ENCODE results near the gene CCL19. TPM values are rescaled to one million over a fixed set of nuclear protein-coding genes. Genes with fewer than 3 reads are reported as not detected.

Gene CCL19
- total RNA-seq, 1 experiment from 2014 or later, result not detected

DNA sequence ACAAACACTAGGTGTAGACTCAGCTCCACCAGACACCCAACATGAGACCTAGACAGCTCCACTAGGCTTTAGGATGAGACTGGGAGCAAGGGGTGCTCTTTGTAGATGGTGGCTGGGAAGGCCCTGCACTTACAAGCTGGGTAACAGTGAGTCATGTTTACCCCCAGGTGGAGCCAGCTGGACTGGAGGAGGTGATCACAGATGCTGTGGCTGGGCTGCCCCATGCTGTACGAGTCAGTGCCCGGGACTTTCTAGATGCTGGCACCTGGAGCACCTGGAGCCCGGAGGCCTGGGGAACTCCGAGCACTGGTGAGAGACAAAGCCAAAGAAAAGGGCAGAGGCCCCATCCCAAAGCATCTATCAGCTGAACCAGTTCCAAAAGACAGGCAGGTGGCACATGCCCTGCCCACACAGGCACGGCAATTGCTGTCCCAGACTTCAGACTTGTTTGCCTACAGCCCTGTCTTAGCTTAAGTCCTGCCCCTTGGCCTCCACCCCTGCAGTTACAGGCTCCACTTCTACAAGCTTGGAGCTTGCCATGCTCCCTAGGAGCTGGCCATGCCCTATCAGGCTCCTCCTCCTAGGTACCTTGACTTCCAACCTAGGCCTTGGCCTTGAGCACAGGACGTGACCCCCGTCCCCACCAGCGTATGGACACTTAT lies 31.4 kb downstream of the CCL19 start:
- Histone ChIP-seq H3K9me3 (ENCODE audit: control insufficient read depth in 1 of 2, insufficient read depth in 1 of 2, low read depth in 1 of 2, low read length in 2 of 2) (no peaks in the 10 kb centered on the region), H3K79me2 (ENCODE audit: insufficient read depth, low read length) (no peaks in the 10 kb centered on the region), H3K9me2 (ENCODE audit: insufficient read depth) (no peaks in the 10 kb centered on the region), H3K4me2 (ENCODE audit: low read length) (peak overlapping the region; percentile 5; the same call in 1 of the 2 replicates), H4K20me1 (ENCODE audit: insufficient read depth) (no peaks in the 10 kb centered on the region), H3K9ac (ENCODE audit: low read length) (no peak overlapping the region), H3K27me3 (ENCODE audit: insufficient read depth, low read length) (no peaks in the 10 kb centered on the region), H3K27ac (ENCODE audit: low read depth, low read length) (no peak overlapping the region), H3K4me3 (replicated peaks in 1 of 2; ENCODE audit: low read depth in 1 of 2, low read length in 2 of 2) (no peak overlapping the region), H2AFZ (ENCODE audit: low read depth, low read length, poor library complexity, severe bottlenecking) (no peak overlapping the region), H3K36me3 (ENCODE audit: control insufficient read depth in 1 of 2, insufficient read depth in 2 of 2, low read length in 2 of 2) (no peaks in the 10 kb centered on the region), H3K4me1 (ENCODE audit: control insufficient read depth in 1 of 2, insufficient read depth in 2 of 2, low read length in 2 of 2) (peaks cover 9 to 23% of the 10 kb centered on the region in 2 experiments)
- TF ChIP-seq, protein P1, sequence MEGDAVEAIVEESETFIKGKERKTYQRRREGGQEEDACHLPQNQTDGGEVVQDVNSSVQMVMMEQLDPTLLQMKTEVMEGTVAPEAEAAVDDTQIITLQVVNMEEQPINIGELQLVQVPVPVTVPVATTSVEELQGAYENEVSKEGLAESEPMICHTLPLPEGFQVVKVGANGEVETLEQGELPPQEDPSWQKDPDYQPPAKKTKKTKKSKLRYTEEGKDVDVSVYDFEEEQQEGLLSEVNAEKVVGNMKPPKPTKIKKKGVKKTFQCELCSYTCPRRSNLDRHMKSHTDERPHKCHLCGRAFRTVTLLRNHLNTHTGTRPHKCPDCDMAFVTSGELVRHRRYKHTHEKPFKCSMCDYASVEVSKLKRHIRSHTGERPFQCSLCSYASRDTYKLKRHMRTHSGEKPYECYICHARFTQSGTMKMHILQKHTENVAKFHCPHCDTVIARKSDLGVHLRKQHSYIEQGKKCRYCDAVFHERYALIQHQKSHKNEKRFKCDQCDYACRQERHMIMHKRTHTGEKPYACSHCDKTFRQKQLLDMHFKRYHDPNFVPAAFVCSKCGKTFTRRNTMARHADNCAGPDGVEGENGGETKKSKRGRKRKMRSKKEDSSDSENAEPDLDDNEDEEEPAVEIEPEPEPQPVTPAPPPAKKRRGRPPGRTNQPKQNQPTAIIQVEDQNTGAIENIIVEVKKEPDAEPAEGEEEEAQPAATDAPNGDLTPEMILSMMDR (IDR thresholded peaks at IDR 0.05 in 2 of 3, conservative IDR thresholded peaks at IDR 0.05 in 1 of 3; ENCODE audit: borderline replicate concordance in 1 of 3, insufficient read depth in 1 of 3, low read depth in 2 of 3, low read length in 2 of 3), result no peak
- TF ChIP-seq, protein P2, sequence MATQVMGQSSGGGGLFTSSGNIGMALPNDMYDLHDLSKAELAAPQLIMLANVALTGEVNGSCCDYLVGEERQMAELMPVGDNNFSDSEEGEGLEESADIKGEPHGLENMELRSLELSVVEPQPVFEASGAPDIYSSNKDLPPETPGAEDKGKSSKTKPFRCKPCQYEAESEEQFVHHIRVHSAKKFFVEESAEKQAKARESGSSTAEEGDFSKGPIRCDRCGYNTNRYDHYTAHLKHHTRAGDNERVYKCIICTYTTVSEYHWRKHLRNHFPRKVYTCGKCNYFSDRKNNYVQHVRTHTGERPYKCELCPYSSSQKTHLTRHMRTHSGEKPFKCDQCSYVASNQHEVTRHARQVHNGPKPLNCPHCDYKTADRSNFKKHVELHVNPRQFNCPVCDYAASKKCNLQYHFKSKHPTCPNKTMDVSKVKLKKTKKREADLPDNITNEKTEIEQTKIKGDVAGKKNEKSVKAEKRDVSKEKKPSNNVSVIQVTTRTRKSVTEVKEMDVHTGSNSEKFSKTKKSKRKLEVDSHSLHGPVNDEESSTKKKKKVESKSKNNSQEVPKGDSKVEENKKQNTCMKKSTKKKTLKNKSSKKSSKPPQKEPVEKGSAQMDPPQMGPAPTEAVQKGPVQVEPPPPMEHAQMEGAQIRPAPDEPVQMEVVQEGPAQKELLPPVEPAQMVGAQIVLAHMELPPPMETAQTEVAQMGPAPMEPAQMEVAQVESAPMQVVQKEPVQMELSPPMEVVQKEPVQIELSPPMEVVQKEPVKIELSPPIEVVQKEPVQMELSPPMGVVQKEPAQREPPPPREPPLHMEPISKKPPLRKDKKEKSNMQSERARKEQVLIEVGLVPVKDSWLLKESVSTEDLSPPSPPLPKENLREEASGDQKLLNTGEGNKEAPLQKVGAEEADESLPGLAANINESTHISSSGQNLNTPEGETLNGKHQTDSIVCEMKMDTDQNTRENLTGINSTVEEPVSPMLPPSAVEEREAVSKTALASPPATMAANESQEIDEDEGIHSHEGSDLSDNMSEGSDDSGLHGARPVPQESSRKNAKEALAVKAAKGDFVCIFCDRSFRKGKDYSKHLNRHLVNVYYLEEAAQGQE (IDR thresholded peaks at IDR 0.05; ENCODE audit: low read depth), result no peak
- TF ChIP-seq JUND (IDR thresholded peaks at IDR 0.05) (no peak), EZH2 (IDR thresholded peaks at IDR 0.05) (no peak), CEBPB (IDR thresholded peaks at IDR 0.05; ENCODE audit: low read depth) (no peak), ELF1 (IDR thresholded peaks at IDR 0.05; ENCODE audit: borderline replicate concordance, low read depth) (no peak), EGR1 (IDR thresholded peaks at IDR 0.05; ENCODE audit: low read depth) (no peak), TCF7L2 (IDR thresholded peaks at IDR 0.05; ENCODE audit: borderline replicate concordance, extremely low read depth, insufficient read depth, insufficient read length) (no peak), POLR2AphosphoS5 (IDR thresholded peaks at IDR 0.05; ENCODE audit: low read depth, low read length) (no peak), ZFX (IDR thresholded peaks at IDR 0.05) (no peak), CBX3 (IDR thresholded peaks at IDR 0.05; ENCODE audit: low read depth) (no peak), POLR2A (IDR thresholded peaks at IDR 0.05; ENCODE audit: borderline replicate concordance, extremely low read depth, insufficient read depth, insufficient read length) (no peak), EZH2phosphoT487 (IDR thresholded peaks at IDR 0.05; ENCODE audit: borderline replicate concordance) (no peak), RAD21 (IDR thresholded peaks at IDR 0.05; ENCODE audit: low read depth) (no peak), SP1 (IDR thresholded peaks at IDR 0.05; ENCODE audit: low read depth) (no peak), YY1 (IDR thresholded peaks at IDR 0.05; ENCODE audit: extremely low read depth, insufficient replicate concordance, low read depth, low read length) (no peak)
- TF ChIP-seq, protein P3, sequence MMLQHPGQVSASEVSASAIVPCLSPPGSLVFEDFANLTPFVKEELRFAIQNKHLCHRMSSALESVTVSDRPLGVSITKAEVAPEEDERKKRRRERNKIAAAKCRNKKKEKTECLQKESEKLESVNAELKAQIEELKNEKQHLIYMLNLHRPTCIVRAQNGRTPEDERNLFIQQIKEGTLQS (IDR thresholded peaks at IDR 0.05), result no peak
- TF ChIP-seq, protein P4, sequence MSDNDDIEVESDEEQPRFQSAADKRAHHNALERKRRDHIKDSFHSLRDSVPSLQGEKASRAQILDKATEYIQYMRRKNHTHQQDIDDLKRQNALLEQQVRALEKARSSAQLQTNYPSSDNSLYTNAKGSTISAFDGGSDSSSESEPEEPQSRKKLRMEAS (IDR thresholded peaks at IDR 0.05), result no peak
- TF ChIP-seq, protein P5, sequence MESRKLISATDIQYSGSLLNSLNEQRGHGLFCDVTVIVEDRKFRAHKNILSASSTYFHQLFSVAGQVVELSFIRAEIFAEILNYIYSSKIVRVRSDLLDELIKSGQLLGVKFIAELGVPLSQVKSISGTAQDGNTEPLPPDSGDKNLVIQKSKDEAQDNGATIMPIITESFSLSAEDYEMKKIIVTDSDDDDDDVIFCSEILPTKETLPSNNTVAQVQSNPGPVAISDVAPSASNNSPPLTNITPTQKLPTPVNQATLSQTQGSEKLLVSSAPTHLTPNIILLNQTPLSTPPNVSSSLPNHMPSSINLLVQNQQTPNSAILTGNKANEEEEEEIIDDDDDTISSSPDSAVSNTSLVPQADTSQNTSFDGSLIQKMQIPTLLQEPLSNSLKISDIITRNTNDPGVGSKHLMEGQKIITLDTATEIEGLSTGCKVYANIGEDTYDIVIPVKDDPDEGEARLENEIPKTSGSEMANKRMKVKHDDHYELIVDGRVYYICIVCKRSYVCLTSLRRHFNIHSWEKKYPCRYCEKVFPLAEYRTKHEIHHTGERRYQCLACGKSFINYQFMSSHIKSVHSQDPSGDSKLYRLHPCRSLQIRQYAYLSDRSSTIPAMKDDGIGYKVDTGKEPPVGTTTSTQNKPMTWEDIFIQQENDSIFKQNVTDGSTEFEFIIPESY (IDR thresholded peaks at IDR 0.05; ENCODE audit: extremely low read depth, insufficient replicate concordance, low read length), result no peak
- ATAC-seq (peak; percentile 18; the same call in 1 of the 2 replicates), DNase-seq (ENCODE audit: low read depth, low spot score) (no peak)
- POLR2A ChIA-PET, result no interaction called here
- CTCF ChIA-PET, result no interaction called here
- BruUV-seq (replicated peaks), result no TSS peak
- RAD21 ChIA-PET (ENCODE audit: low non-redundant PET in 1 of 2, low total read pairs in 2 of 2, uncharacterized antibody in 2 of 2, unreplicated experiment in 2 of 2), result no interaction called here
- intact Hi-C loops (cut with micrococcal nuclease), result no loop called here

All from HCT116 (cell line).